ENCODE data around the gene PHF2. TPM values are rescaled to one million over a fixed set of nuclear protein-coding genes. Genes with fewer than 3 reads are reported as not detected.

PHF2 gene
- polyA plus RNA-seq, 3 donors, result 0.40 to 16.0 (median 0.97) TPM

- Histone ChIP-seq H3K79me2 (ENCODE audit: insufficient read depth, low read length) (no peaks in the 10 kb centered on the region), H3K4me1 (ENCODE audit: control insufficient read depth in 1 of 2, insufficient read depth in 2 of 2, low read length in 2 of 2) (no peaks in the 10 kb centered on the region), H4K20me1 (ENCODE audit: insufficient read depth, low read length) (no peaks in the 10 kb centered on the region), H3K36me3 (replicated peaks in 1 of 2; ENCODE audit: control insufficient read depth in 1 of 2, insufficient read depth in 2 of 2, low read length in 2 of 2) (no peaks in the 10 kb centered on the region), H3K27ac (ENCODE audit: low read depth in 1 of 2, low read length in 2 of 2) (no peak overlapping the region), H3K9ac (ENCODE audit: insufficient read depth, low read length, poor library complexity, severe bottlenecking) (no peak overlapping the region), H3K4me2 (replicated peaks; ENCODE audit: extremely low read depth, low read length, poor library complexity, severe bottlenecking) (no peak overlapping the region), H3K27me3 (ENCODE audit: control insufficient read depth in 2 of 2, insufficient read depth in 2 of 2, low read length in 2 of 2) (no peaks in the 10 kb centered on the region), H3K9me3 (replicated peaks in 1 of 2; ENCODE audit: control insufficient read depth in 1 of 2, insufficient read depth in 1 of 2, low read length in 2 of 2) (peaks cover 0 to 53% of the 10 kb centered on the region in 2 donors), H3K4me3 (replicated peaks in 1 of 3; ENCODE audit: low read depth in 2 of 3, low read length in 3 of 3) (no peak overlapping the region), H2AFZ (ENCODE audit: insufficient read depth, low read depth, low read length, poor library complexity, severe bottlenecking) (no peak overlapping the region)
- no peak for DNase-seq
- no peak for TF ChIP-seq CTCF (IDR thresholded peaks at IDR 0.05)
- Mint-ChIP-seq H3K27ac (peak overlapping the region in 1 of 7 donors; percentile 21), H3K4me3 (no peak overlapping the region), H3K27me3 (ENCODE audit: low read depth in 3 of 3) (peaks cover 0 to 4% (median 2%) of the 10 kb centered on the region in 3 donors), H3K4me1 (no peaks in the 10 kb centered on the region), H3K9me3 (peaks cover 9 to 58% (median 18%) of the 10 kb centered on the region in 7 donors), H3K36me3 (no peaks in the 10 kb centered on the region)
- WGBS (ENCODE audit: insufficient coverage), result 91% methylated on average over 4 of the region's 6 CpGs
- intact Hi-C loops (cut with micrococcal nuclease), result no loop called here
These were observed 149.0 kb downstream of the PHF2 start for GRCh38 chr9:93725382-93725781.

DNA sequence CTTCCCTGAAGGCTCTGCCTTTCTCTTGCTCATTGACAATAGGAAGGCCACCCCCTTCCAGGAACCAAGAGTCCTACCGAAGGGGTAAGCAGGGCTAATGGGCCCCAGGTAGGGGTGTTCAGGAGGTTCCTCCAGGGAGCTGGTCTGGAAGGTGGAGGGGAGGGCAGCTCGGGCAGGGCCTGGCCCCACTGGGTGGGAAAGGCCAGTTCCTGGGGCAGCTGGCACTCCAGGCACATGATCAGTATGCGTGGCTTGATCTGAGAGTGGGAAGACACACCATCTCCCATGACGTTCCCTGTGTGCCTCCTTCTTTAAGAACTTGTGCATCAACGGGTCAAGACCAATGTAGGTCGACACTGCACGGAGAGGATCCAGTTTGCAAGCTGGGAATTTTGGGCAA, 149.8 kb downstream of the PHF2 start:
- Histone ChIP-seq H3K36me3 (replicated peaks in 1 of 2; ENCODE audit: control insufficient read depth in 1 of 2, insufficient read depth in 2 of 2, low read length in 2 of 2) (no peaks in the 10 kb centered on the region), H3K27ac (ENCODE audit: low read depth in 1 of 2, low read length in 2 of 2) (no peak overlapping the region), H3K4me1 (ENCODE audit: control insufficient read depth in 1 of 2, insufficient read depth in 2 of 2, low read length in 2 of 2) (no peaks in the 10 kb centered on the region), H3K4me3 (replicated peaks in 1 of 3; ENCODE audit: low read depth in 2 of 3, low read length in 3 of 3) (no peak overlapping the region), H3K27me3 (ENCODE audit: control insufficient read depth in 2 of 2, insufficient read depth in 2 of 2, low read length in 2 of 2) (no peaks in the 10 kb centered on the region), H3K4me2 (replicated peaks; ENCODE audit: extremely low read depth, low read length, poor library complexity, severe bottlenecking) (no peak overlapping the region), H3K9ac (ENCODE audit: insufficient read depth, low read length, poor library complexity, severe bottlenecking) (no peak overlapping the region), H3K79me2 (ENCODE audit: insufficient read depth, low read length) (no peaks in the 10 kb centered on the region), H2AFZ (ENCODE audit: insufficient read depth, low read depth, low read length, poor library complexity, severe bottlenecking) (no peak overlapping the region), H4K20me1 (ENCODE audit: insufficient read depth, low read length) (no peaks in the 10 kb centered on the region), H3K9me3 (replicated peaks in 1 of 2; ENCODE audit: control insufficient read depth in 1 of 2, insufficient read depth in 1 of 2, low read length in 2 of 2) (peaks cover 5 to 59% of the 10 kb centered on the region in 2 donors)
- H3K9me3 Mint-ChIP-seq, result peaks cover 10 to 66% (median 23%) of the 10 kb centered on the region in 7 donors
- WGBS (ENCODE audit: insufficient coverage), result 93% methylated on average over 5 of the region's 7 CpGs
- no peak for TF ChIP-seq CTCF (IDR thresholded peaks at IDR 0.05)
- no peaks in the 10 kb centered on the region for H3K4me1 Mint-ChIP-seq
- DNase-seq, result no peak
- intact Hi-C loops (cut with micrococcal nuclease), result no loop called here
- peak overlapping the region in 1 of 7 donors; percentile 9 for H3K27ac Mint-ChIP-seq
- peaks cover 0 to 4% (median 0%) of the 10 kb centered on the region in 3 donors for H3K27me3 Mint-ChIP-seq (ENCODE audit: low read depth in 3 of 3)
- H3K36me3 Mint-ChIP-seq, result no peaks in the 10 kb centered on the region
- H3K4me3 Mint-ChIP-seq, result no peak overlapping the region

Other genes starting within 250 kb of the PHF2 start
- gene FAM120A, start 124.9 kb upstream of the PHF2 start, polyA plus RNA-seq, result 10 to 100 TPM; 10.4 to 76.6 (median 12.7) TPM
- gene FAM120AOS, start 123.0 kb upstream of the PHF2 start, polyA plus RNA-seq, result 10 to 100 TPM; 33.2 to 47.7 (median 41.6) TPM

Measured in CD14-positive monocyte (primary cell).